NCI-H226 (cell line): Measurements from ENCODE around the gene AMZ1.
"Not testable (repeated sequence)": the region's sequence is repeated elsewhere in the genome, so short reads cannot be mapped to it uniquely, and the experiment has no call there.

Source experiments
- DNase-seq: peaks from one replicate; pipeline ENCODE4 v3.0.0-alpha.2; 2015

AMZ1 gene

GRCh38 chr7:2670171-2670570, 17.8 kb upstream of the AMZ1 start:
- no peak for DNase-seq

- peak; percentile 56 for DNase-seq
Observed at GRCh38 chr7:2670720-2671391, 17.1 kb upstream of the AMZ1 start.

- peak; percentile 59 for DNase-seq
Observed at GRCh38 chr7:2673214-2673613, 14.8 kb upstream of the AMZ1 start.

GRCh38 chr7:2673934-2674333, 14.1 kb upstream of the AMZ1 start:
- DNase-seq: no peak

GRCh38 chr7:2675256-2675764, 12.7 kb upstream of the AMZ1 start:
- DNase-seq: no peak

- not testable (repeated sequence) for DNase-seq
Observed at GRCh38 chr7:2676576-2676975, 11.4 kb upstream of the AMZ1 start.

GRCh38 chr7:2678454-2678853, 9.5 kb upstream of the AMZ1 start:
- DNase-seq: not testable (repeated sequence)

GRCh38 chr7:2679135-2680127, 8.6 kb upstream of the AMZ1 start:
- DNase-seq: not testable (repeated sequence)

GRCh38 chr7:2680256-2680655, 7.7 kb upstream of the AMZ1 start:
- no peak for DNase-seq

- DNase-seq: peak; percentile 63
Observed at GRCh38 chr7:2680792-2681490, 7.1 kb upstream of the AMZ1 start.

GRCh38 chr7:2681929-2682799, 5.8 kb upstream of the AMZ1 start:
- DNase-seq: no peak

- DNase-seq: no peak
Observed at GRCh38 chr7:2684501-2684900, 3.5 kb upstream of the AMZ1 start.

- DNase-seq: no peak
Observed at GRCh38 chr7:2686101-2686500, 1.9 kb upstream of the AMZ1 start.

GRCh38 chr7:2687338-2687869, 598 bp upstream of the AMZ1 start:
- no peak for DNase-seq

GRCh38 chr7:2688409-2689342, 674 bp downstream of the AMZ1 start:
- no peak for DNase-seq

GRCh38 chr7:2689343-2689847, 1.4 kb downstream of the AMZ1 start:
- no peak for DNase-seq

- peak; percentile 93 for DNase-seq
Observed at GRCh38 chr7:2689951-2690705, 2.1 kb downstream of the AMZ1 start.

GRCh38 chr7:2691011-2691707, 3.2 kb downstream of the AMZ1 start:
- no peak for DNase-seq

GRCh38 chr7:2691932-2692439, 4.0 kb downstream of the AMZ1 start:
- DNase-seq: not testable (repeated sequence)
